Measurements from ENCODE around the gene ERI2. TPM values are rescaled to one million over a fixed set of nuclear protein-coding genes. Genes with fewer than 3 reads are reported as not detected.

ERI2 gene
- total and polyA plus RNA-seq, 2 of the 13 experiments (the other 11 are each of a cell fraction or from before 2014, with no cell fraction given) = 17.4 to 41.3 TPM

DNA sequence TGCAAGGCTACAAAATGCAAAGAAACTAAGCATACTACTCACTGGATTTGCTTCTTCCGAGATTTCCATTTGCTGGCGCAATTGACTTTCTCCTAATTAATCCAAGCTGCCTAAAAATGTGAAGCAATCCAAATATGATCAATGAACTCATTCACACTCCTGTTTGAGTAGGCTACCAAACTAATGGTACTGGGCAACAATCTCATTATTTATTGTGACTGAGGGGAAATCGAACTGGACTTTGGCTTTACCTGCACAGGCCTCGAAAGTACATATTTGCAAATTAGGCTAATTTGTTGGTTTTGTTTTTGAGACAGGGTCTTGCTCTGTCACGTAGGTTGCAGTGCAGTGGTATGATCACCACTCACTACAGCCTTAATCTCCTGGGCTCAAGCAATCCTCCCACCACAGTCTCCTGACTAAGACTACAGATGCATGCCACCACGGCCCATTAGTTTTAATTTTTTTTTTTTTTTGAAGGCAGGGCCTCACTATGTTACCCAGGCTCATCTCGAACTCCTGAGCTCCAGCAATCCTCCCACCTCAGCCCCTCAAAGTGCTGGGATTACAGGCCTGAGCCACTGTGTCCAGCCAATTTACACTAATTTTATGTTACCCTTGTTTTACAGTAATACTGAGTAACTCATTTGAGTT, 2.6 kb downstream of the ERI2 start (continued):
- TF ChIP-seq, protein P1, sequence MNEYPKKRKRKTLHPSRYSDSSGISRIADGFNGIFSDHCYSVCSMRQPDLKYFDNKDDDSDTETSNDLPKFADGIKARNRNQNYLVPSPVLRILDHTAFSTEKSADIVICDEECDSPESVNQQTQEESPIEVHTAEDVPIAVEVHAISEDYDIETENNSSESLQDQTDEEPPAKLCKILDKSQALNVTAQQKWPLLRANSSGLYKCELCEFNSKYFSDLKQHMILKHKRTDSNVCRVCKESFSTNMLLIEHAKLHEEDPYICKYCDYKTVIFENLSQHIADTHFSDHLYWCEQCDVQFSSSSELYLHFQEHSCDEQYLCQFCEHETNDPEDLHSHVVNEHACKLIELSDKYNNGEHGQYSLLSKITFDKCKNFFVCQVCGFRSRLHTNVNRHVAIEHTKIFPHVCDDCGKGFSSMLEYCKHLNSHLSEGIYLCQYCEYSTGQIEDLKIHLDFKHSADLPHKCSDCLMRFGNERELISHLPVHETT (CRISPR knock-in tag; conservative IDR thresholded peaks at IDR 0.05) = no peak
- TF ChIP-seq PAX8 (CRISPR knock-in tag; IDR thresholded peaks at IDR 0.05; ENCODE audit: borderline replicate concordance) (no peak), HHEX (CRISPR knock-in tag; IDR thresholded peaks at IDR 0.05) (0 out of 2 replicates have a peak, but pooled peaks have one; percentile 56), SUZ12 (IDR thresholded peaks at IDR 0.05; ENCODE audit: low read depth, low read length) (no peak), MEF2D (CRISPR knock-in tag; IDR thresholded peaks at IDR 0.05) (peak; percentile 93), ZNF530 (CRISPR knock-in tag; IDR thresholded peaks at IDR 0.05; ENCODE audit: low read depth) (no peak), ZBTB8A (CRISPR knock-in tag; IDR thresholded peaks at IDR 0.05; ENCODE audit: borderline replicate concordance, low read depth) (no peak), ZNF629 (CRISPR knock-in tag; conservative IDR thresholded peaks at IDR 0.05) (peak; percentile 50), MBNL3 (CRISPR knock-in tag; conservative IDR thresholded peaks at IDR 0.05) (no peak), FOXA1 (IDR thresholded peaks at IDR 0.05) (no peak), FOXA1 (CRISPR knock-in tag; IDR thresholded peaks at IDR 0.05) (peak; percentile 41; the same call in 1 of the 2 replicates), NFATC3 (CRISPR knock-in tag; IDR thresholded peaks at IDR 0.05) (no peak), EZH2 (conservative IDR thresholded peaks at IDR 0.05; ENCODE audit: low read depth, low read length) (no peak), SMAD3 (CRISPR knock-in tag; IDR thresholded peaks at IDR 0.05) (no peak), POLR2AphosphoS5 (IDR thresholded peaks at IDR 0.05; ENCODE audit: low read depth, low read length) (peak; percentile 84), ZNF672 (CRISPR knock-in tag; IDR thresholded peaks at IDR 0.05) (no peak), ZSCAN20 (CRISPR knock-in tag; IDR thresholded peaks at IDR 0.05; ENCODE audit: borderline replicate concordance) (no peak)
- TF ChIP-seq, protein P2, sequence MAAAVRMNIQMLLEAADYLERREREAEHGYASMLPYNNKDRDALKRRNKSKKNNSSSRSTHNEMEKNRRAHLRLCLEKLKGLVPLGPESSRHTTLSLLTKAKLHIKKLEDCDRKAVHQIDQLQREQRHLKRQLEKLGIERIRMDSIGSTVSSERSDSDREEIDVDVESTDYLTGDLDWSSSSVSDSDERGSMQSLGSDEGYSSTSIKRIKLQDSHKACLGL (CRISPR knock-in tag; IDR thresholded peaks at IDR 0.05) = no peak
- TF ChIP-seq, protein P3, sequence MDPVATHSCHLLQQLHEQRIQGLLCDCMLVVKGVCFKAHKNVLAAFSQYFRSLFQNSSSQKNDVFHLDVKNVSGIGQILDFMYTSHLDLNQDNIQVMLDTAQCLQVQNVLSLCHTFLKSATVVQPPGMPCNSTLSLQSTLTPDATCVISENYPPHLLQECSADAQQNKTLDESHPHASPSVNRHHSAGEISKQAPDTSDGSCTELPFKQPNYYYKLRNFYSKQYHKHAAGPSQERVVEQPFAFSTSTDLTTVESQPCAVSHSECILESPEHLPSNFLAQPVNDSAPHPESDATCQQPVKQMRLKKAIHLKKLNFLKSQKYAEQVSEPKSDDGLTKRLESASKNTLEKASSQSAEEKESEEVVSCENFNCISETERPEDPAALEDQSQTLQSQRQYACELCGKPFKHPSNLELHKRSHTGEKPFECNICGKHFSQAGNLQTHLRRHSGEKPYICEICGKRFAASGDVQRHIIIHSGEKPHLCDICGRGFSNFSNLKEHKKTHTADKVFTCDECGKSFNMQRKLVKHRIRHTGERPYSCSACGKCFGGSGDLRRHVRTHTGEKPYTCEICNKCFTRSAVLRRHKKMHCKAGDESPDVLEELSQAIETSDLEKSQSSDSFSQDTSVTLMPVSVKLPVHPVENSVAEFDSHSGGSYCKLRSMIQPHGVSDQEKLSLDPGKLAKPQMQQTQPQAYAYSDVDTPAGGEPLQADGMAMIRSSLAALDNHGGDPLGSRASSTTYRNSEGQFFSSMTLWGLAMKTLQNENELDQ (CRISPR knock-in tag; IDR thresholded peaks at IDR 0.05; ENCODE audit: borderline replicate concordance) = no peak
- TF ChIP-seq, protein P4, sequence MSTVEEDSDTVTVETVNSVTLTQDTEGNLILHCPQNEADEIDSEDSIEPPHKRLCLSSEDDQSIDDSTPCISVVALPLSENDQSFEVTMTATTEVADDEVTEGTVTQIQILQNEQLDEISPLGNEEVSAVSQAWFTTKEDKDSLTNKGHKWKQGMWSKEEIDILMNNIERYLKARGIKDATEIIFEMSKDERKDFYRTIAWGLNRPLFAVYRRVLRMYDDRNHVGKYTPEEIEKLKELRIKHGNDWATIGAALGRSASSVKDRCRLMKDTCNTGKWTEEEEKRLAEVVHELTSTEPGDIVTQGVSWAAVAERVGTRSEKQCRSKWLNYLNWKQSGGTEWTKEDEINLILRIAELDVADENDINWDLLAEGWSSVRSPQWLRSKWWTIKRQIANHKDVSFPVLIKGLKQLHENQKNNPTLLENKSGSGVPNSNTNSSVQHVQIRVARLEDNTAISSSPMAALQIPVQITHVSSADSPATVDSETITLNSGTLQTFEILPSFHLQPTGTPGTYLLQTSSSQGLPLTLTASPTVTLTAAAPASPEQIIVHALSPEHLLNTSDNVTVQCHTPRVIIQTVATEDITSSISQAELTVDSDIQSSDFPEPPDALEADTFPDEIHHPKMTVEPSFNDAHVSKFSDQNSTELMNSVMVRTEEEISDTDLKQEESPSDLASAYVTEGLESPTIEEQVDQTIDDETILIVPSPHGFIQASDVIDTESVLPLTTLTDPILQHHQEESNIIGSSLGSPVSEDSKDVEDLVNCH (CRISPR knock-in tag; IDR thresholded peaks at IDR 0.05) = no peak
- TF ChIP-seq, protein P5, sequence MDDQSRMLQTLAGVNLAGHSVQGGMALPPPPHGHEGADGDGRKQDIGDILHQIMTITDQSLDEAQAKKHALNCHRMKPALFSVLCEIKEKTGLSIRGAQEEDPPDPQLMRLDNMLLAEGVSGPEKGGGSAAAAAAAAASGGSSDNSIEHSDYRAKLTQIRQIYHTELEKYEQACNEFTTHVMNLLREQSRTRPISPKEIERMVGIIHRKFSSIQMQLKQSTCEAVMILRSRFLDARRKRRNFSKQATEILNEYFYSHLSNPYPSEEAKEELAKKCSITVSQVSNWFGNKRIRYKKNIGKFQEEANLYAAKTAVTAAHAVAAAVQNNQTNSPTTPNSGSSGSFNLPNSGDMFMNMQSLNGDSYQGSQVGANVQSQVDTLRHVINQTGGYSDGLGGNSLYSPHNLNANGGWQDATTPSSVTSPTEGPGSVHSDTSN (CRISPR knock-in tag; IDR thresholded peaks at IDR 0.05; ENCODE audit: borderline replicate concordance) = no peak
- TF ChIP-seq, protein P6, sequence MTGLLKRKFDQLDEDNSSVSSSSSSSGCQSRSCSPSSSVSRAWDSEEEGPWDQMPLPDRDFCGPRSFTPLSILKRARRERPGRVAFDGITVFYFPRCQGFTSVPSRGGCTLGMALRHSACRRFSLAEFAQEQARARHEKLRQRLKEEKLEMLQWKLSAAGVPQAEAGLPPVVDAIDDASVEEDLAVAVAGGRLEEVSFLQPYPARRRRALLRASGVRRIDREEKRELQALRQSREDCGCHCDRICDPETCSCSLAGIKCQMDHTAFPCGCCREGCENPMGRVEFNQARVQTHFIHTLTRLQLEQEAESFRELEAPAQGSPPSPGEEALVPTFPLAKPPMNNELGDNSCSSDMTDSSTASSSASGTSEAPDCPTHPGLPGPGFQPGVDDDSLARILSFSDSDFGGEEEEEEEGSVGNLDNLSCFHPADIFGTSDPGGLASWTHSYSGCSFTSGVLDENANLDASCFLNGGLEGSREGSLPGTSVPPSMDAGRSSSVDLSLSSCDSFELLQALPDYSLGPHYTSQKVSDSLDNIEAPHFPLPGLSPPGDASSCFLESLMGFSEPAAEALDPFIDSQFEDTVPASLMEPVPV (CRISPR knock-in tag; IDR thresholded peaks at IDR 0.05) = peak; percentile 87

All from HepG2 (cell line).